Parathyroid adenoma (tissue), 2 donors: ENCODE data around the gene SCAMP3.
A peak's percentile ranks its signal among the peaks of the same experiment; 100 is the strongest.

Experiments used
- H2AFZ ChIP-seq: fragments of 300-600 bp; sonication (generic); one replicate; pipeline ENCODE4 v1.7.0; 2017; ENCODE audit warnings: antibody characterized with exemption, mild to moderate bottlenecking
- H3K27ac ChIP-seq: fragments of 300-600 bp; sonication (generic); one replicate; pipeline ENCODE4 v1.7.0; 2017
- H3K27me3 ChIP-seq: fragments of 300-600 bp; sonication (generic); one replicate; pipeline ENCODE4 v1.7.0; 2017; ENCODE audit warnings: low read length; ENCODE audit not compliant: control insufficient read depth, insufficient read depth
- H3K36me3 ChIP-seq: fragments of 300-600 bp; sonication (generic); one replicate; pipeline ENCODE4 v1.7.0; 2017; ENCODE audit warnings: low read length; ENCODE audit not compliant: control insufficient read depth, insufficient read depth
- H3K4me1 ChIP-seq: fragments of 300-600 bp; sonication (generic); one replicate; pipeline ENCODE4 v1.7.0; 2017; ENCODE audit warnings: control low read depth
- H3K4me2 ChIP-seq: fragments of 300-600 bp; sonication (generic); one replicate; pipeline ENCODE4 v1.7.0; 2017; ENCODE audit warnings: low read length
- H3K4me3 ChIP-seq: fragments of 300-600 bp; sonication (generic); one replicate; pipeline ENCODE4 v1.7.0; 2017; ENCODE audit warnings: low read depth, low read length
- H3K79me2 ChIP-seq: fragments of 300-600 bp; sonication (generic); one replicate; pipeline ENCODE4 v1.7.0; 2017; ENCODE audit warnings: control low read depth
- H3K9ac ChIP-seq: fragments of 300-600 bp; sonication (generic); one replicate; pipeline ENCODE4 v1.7.0; 2017; ENCODE audit warnings: mild to moderate bottlenecking
- H3K9me3 ChIP-seq: fragments of 300-600 bp; sonication (generic); one replicate; pipeline ENCODE4 v1.7.0; 2017; ENCODE audit warnings: low read length; ENCODE audit not compliant: control insufficient read depth
- TF ChIP-seq, protein P1 (sequence below): fragments of 300-600 bp; sonication (generic); IDR thresholded peaks from one replicate; pipeline ENCODE4 v1.7.0; 2017; ENCODE audit warnings: antibody characterized with exemption, mild to moderate bottlenecking
- donor health status: primary hyperparathyroidism.

SCAMP3 gene

DNA sequence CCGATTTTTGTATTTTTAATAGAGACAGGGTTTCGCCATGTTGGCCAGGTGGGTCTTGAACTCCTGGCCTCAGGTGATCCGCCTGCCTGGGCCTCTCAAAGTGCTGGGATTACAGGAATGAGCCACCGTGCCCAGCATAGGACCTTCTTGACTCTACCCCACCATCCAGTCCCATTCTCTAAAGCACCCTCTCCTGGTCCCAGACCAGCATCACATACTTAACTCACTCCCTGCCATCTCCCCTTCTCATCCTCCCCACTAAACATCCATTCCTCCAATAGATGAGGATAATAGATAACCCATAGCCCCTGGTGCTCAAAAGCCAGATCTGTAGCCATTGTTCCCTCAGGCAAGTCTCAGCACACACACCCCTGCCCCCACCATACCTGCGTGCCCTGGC, 9.0 kb downstream of the SCAMP3 start:
- H3K27ac ChIP-seq, result no peak overlapping the region
- no peak overlapping the region for H3K4me2 ChIP-seq
- no peak overlapping the region for H3K9ac ChIP-seq
- H3K79me2 ChIP-seq, result no peaks in the 10 kb centered on the region
- H3K27me3 ChIP-seq, result no peaks in the 10 kb centered on the region
- TF ChIP-seq, protein P1, sequence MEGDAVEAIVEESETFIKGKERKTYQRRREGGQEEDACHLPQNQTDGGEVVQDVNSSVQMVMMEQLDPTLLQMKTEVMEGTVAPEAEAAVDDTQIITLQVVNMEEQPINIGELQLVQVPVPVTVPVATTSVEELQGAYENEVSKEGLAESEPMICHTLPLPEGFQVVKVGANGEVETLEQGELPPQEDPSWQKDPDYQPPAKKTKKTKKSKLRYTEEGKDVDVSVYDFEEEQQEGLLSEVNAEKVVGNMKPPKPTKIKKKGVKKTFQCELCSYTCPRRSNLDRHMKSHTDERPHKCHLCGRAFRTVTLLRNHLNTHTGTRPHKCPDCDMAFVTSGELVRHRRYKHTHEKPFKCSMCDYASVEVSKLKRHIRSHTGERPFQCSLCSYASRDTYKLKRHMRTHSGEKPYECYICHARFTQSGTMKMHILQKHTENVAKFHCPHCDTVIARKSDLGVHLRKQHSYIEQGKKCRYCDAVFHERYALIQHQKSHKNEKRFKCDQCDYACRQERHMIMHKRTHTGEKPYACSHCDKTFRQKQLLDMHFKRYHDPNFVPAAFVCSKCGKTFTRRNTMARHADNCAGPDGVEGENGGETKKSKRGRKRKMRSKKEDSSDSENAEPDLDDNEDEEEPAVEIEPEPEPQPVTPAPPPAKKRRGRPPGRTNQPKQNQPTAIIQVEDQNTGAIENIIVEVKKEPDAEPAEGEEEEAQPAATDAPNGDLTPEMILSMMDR, result no peak
- no peak overlapping the region for H3K4me3 ChIP-seq
- peaks cover 4% of the 10 kb centered on the region for H3K4me1 ChIP-seq
- no peaks in the 10 kb centered on the region for H3K36me3 ChIP-seq
- no peaks in the 10 kb centered on the region for H3K9me3 ChIP-seq
- no peak overlapping the region for H2AFZ ChIP-seq

- H3K4me1 ChIP-seq, result peaks cover 4% of the 10 kb centered on the region
- no peak overlapping the region for H3K27ac ChIP-seq
- no peak overlapping the region for H3K4me3 ChIP-seq
Observed at GRCh38 chr1:155251566-155251965, 10.6 kb downstream of the SCAMP3 start.

DNA sequence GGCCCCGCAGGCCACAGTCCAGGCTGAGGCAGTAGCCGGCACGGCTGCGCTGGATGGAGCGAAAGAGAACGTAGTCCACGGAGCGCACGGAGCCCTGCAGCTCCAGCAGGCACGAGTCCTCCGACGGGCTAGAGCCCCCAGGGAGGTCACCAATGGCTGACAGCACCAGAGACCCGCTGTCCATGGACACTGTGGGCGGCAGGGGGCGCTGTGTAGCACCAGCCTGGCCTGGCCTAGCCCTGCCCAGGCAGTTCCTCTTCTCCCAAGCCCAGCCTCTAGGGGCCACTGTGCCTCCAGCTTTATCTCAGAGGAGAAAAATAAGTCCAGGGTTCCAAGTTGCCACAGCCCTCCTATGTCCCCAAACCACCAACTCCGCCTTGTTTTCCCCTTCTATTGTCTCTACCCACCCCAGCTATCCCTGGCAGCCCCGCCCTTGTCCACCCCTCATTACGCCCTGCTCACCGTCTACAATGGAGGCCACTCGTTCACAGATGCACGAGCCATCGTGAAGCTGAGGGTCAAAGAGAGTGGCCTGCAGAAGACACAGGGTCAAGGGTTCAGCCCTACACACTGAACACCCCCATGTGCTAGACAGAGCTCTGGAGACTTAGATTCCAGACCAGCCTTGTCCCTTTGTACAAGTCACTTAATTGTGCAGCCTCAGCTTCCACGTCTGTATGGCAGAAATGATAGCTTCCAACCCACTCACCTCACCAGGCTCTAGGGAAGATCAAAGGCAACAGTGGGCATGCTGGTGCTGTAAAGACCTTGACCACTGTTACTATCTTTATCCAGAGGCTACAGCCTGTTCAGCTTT, 11.3 kb downstream of the SCAMP3 start:
- Histone ChIP-seq H2AFZ (peak overlapping the region; percentile 50), H3K9ac (no peak overlapping the region), H3K27ac (no peak overlapping the region), H3K4me1 (peaks cover 4% of the 10 kb centered on the region), H3K4me2 (no peak overlapping the region), H3K9me3 (no peaks in the 10 kb centered on the region), H3K4me3 (no peak overlapping the region), H3K27me3 (no peaks in the 10 kb centered on the region), H3K36me3 (no peaks in the 10 kb centered on the region), H3K79me2 (no peaks in the 10 kb centered on the region)
- TF ChIP-seq, protein P1, result peak; percentile 96

More at GRCh38 chr1:155251566-155251965, 10.6 kb downstream of the SCAMP3 start:
- H3K79me2 ChIP-seq, result no peaks in the 10 kb centered on the region
- H3K9me3 ChIP-seq, result no peaks in the 10 kb centered on the region
- H2AFZ ChIP-seq, result no peak overlapping the region
- TF ChIP-seq, protein P1, result no peak
- no peak overlapping the region for H3K4me2 ChIP-seq
- no peaks in the 10 kb centered on the region for H3K36me3 ChIP-seq
- H3K9ac ChIP-seq, result no peak overlapping the region
- no peaks in the 10 kb centered on the region for H3K27me3 ChIP-seq

DNA sequence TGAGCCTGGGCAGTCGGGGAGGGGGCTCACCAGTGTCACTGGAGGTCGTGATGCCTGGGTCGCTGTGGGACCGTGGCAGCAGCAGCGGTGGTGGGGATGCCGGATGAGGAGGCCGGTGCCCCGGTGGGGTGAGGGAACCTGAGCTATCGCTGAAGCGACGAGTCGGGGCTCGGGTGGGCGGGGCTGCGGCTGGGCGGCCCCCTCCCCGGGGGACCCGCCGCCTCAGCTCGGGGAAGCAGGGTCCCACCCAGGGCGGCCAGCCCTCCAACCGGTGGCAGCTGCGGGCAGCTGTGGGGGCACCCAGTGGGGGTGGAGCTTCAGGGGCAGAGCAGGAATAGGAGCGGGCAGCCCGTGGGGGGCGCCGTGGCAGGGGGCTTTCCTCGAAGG, 11.9 kb downstream of the SCAMP3 start:
- Histone ChIP-seq H3K79me2 (no peaks in the 10 kb centered on the region), H3K4me1 (peaks cover 4% of the 10 kb centered on the region), H3K9me3 (no peaks in the 10 kb centered on the region), H2AFZ (no peak overlapping the region), H3K4me2 (no peak overlapping the region), H3K27me3 (no peaks in the 10 kb centered on the region), H3K36me3 (no peaks in the 10 kb centered on the region), H3K27ac (no peak overlapping the region), H3K4me3 (no peak overlapping the region), H3K9ac (no peak overlapping the region)
- TF ChIP-seq, protein P1, result no peak
